HG03159 (cell line): ENCODE data around the gene EPHA5.

Experiments
- ATAC-seq: cut with Tn5 transposase; IDR thresholded peaks from one replicate; pipeline ENCODE4 v1.9.1; 2021; ENCODE audit warnings: mild to moderate bottlenecking, moderate library complexity; ENCODE audit not compliant: unreplicated experiment

The EPHA5 gene

GRCh38 chr4:65635051-65635821 is 35.1 kb downstream of the EPHA5 start:
- no peak for ATAC-seq

GRCh38 chr4:65624651-65625050 is 45.6 kb downstream of the EPHA5 start:
- no peak for ATAC-seq

GRCh38 chr4:65623506-65623905 is 46.8 kb downstream of the EPHA5 start:
- ATAC-seq: no peak

GRCh38 chr4:65617416-65617815 is 52.9 kb downstream of the EPHA5 start:
- ATAC-seq: no peak

GRCh38 chr4:65604515-65604914 is 65.8 kb downstream of the EPHA5 start:
- no peak for ATAC-seq

- no peak for ATAC-seq
Observed at GRCh38 chr4:65600656-65601055, 69.6 kb downstream of the EPHA5 start.

GRCh38 chr4:65599340-65599739 is 70.9 kb downstream of the EPHA5 start:
- ATAC-seq: no peak

- ATAC-seq: no peak
Observed at GRCh38 chr4:65597697-65598096, 72.6 kb downstream of the EPHA5 start.

- no peak for ATAC-seq
Observed at GRCh38 chr4:65592089-65592488, 78.2 kb downstream of the EPHA5 start.

GRCh38 chr4:65589921-65590320 is 80.4 kb downstream of the EPHA5 start:
- no peak for ATAC-seq

GRCh38 chr4:65589331-65589730 is 81.0 kb downstream of the EPHA5 start:
- no peak for ATAC-seq

- ATAC-seq: no peak
Observed at GRCh38 chr4:65580551-65580950, 89.7 kb downstream of the EPHA5 start.

GRCh38 chr4:65566473-65566872 is 103.8 kb downstream of the EPHA5 start:
- ATAC-seq: no peak

- no peak for ATAC-seq
Observed at GRCh38 chr4:65561164-65561563, 109.1 kb downstream of the EPHA5 start.

- no peak for ATAC-seq
Observed at GRCh38 chr4:65559270-65559669, 111.0 kb downstream of the EPHA5 start.

- ATAC-seq: no peak
Observed at GRCh38 chr4:65552057-65552456, 118.2 kb downstream of the EPHA5 start.

- no peak for ATAC-seq
Observed at GRCh38 chr4:65550500-65550899, 119.8 kb downstream of the EPHA5 start.

GRCh38 chr4:65546882-65547416 is 123.3 kb downstream of the EPHA5 start:
- ATAC-seq: no peak

- ATAC-seq: no peak
Observed at GRCh38 chr4:65538571-65538970, 131.7 kb downstream of the EPHA5 start.

GRCh38 chr4:65535113-65535512 is 135.2 kb downstream of the EPHA5 start:
- ATAC-seq: no peak

GRCh38 chr4:65521666-65522065 is 148.6 kb downstream of the EPHA5 start:
- no peak for ATAC-seq

GRCh38 chr4:65515646-65516045 is 154.6 kb downstream of the EPHA5 start:
- ATAC-seq: no peak

- ATAC-seq: no peak
Observed at GRCh38 chr4:65510976-65511375, 159.3 kb downstream of the EPHA5 start.
